Measurements from ENCODE around the gene SCEL. TPM values are rescaled to one million over a fixed set of nuclear protein-coding genes. Genes with fewer than 3 reads are reported as not detected.
"Not testable (repeated sequence)": the region's sequence is repeated elsewhere in the genome, so short reads cannot be mapped to it uniquely, and the experiment has no call there.

SCEL gene
- total and polyA plus RNA-seq, 2 experiments from 2014 or later = not detected

DNA sequence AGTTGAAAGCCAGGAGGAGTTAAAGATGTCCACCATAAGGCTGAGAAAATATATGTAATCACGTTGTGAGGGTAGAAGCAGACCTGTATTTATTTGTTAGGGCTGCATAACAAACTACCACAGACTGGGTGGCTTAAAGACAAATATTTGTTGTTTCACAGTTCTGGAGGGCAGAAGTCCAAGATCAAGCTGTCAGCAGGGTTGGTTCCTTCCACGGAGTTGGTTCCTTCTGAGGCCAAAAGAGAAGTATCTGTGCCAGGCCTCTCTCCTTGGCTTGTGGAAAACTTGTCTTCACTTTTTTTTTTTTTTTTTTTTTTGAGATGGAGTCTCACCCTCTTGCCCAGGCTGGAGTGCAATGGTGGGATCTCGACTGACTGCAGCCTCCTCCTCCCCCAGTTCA lies 88.3 kb downstream of the SCEL start:
- no peak overlapping the region for H3K27ac ChIP-seq
- no peaks in the 10 kb centered on the region for H3K27me3 ChIP-seq
- H3K4me1 ChIP-seq (ENCODE audit: low read depth) = no peaks in the 10 kb centered on the region
- no peak for DNase-seq (ENCODE audit: low read depth in 1 of 2, low spot score in 1 of 2)
- TF ChIP-seq, protein P1, sequence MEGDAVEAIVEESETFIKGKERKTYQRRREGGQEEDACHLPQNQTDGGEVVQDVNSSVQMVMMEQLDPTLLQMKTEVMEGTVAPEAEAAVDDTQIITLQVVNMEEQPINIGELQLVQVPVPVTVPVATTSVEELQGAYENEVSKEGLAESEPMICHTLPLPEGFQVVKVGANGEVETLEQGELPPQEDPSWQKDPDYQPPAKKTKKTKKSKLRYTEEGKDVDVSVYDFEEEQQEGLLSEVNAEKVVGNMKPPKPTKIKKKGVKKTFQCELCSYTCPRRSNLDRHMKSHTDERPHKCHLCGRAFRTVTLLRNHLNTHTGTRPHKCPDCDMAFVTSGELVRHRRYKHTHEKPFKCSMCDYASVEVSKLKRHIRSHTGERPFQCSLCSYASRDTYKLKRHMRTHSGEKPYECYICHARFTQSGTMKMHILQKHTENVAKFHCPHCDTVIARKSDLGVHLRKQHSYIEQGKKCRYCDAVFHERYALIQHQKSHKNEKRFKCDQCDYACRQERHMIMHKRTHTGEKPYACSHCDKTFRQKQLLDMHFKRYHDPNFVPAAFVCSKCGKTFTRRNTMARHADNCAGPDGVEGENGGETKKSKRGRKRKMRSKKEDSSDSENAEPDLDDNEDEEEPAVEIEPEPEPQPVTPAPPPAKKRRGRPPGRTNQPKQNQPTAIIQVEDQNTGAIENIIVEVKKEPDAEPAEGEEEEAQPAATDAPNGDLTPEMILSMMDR (IDR thresholded peaks at IDR 0.05; ENCODE audit: low read depth, low read length) = no peak
- H3K9me3 ChIP-seq (ENCODE audit: low read depth) = no peaks in the 10 kb centered on the region
- no peaks in the 10 kb centered on the region for H3K36me3 ChIP-seq
- no peak overlapping the region for H3K4me3 ChIP-seq

DNA sequence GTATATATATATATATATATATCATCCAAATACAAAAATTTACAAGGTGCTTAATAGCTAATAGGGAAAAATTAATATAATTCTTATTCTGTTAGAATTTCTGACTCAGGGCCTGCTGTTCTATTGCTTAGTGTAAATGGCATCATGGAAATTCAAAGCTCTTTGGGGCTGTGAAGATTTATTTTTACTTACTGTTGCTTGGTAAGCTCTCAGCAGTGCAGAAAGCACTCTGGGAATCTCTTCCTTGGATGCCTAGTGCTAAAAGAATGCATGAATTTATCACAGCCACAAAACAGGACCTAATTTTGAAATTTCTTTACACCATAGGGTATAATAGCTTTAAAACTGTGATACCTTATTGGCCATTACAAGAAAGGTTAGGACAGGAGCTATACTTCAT lies 92.7 kb downstream of the SCEL start:
- Histone ChIP-seq H3K27me3 (no peaks in the 10 kb centered on the region), H3K36me3 (no peaks in the 10 kb centered on the region), H3K4me3 (no peak overlapping the region), H3K27ac (no peak overlapping the region), H3K9me3 (ENCODE audit: low read depth) (no peaks in the 10 kb centered on the region), H3K4me1 (ENCODE audit: low read depth) (no peaks in the 10 kb centered on the region)
- TF ChIP-seq, protein P1 (IDR thresholded peaks at IDR 0.05; ENCODE audit: low read depth, low read length) = no peak
- DNase-seq (ENCODE audit: low read depth in 1 of 2, low spot score in 1 of 2) = no peak

DNA sequence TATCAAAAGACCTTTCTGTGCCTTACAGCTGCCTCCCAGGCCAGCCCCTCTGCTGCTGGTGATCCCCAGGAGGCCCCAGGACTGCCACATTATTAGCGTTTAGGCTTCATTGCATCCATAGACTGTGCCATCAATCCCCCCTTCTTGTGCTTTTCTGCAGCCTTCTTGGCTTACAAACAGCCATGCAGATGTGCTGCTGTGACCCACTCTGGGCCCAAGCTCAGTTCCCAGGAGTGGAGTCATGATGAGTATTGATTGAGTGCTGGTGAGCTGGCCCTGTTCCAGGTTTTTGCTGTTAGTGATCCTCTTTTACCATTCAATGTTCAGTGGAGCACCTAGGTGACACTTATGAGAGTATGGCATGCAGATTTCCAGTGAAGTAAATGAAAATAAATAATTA lies 102.1 kb downstream of the SCEL start:
- Histone ChIP-seq H3K4me1 (ENCODE audit: low read depth) (no peaks in the 10 kb centered on the region), H3K27me3 (no peaks in the 10 kb centered on the region), H3K9me3 (ENCODE audit: low read depth) (no peaks in the 10 kb centered on the region), H3K36me3 (no peaks in the 10 kb centered on the region), H3K4me3 (no peak overlapping the region), H3K27ac (no peak overlapping the region)
- DNase-seq (ENCODE audit: low read depth in 1 of 2, low spot score in 1 of 2) = no peak
- TF ChIP-seq, protein P1 (IDR thresholded peaks at IDR 0.05; ENCODE audit: low read depth, low read length) = no peak

DNA sequence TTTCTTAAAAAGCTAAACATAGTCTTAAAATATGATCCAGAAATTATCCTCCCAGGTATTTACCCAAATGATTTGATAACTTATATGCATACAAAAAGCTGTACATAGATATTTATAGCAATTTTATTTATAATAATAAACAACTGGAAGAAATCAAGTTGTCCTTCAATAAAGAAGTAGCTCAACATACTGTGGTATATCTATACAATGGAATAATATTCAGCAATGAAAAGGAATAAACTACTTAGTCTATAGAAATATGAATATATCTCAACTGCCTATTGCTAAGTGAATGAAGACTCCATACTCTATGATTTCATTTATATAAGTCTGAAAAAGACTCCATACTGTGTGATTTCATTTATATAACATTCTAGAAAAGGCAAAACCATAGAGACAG lies 114.9 kb downstream of the SCEL start:
- no peaks in the 10 kb centered on the region for H3K9me3 ChIP-seq (ENCODE audit: low read depth)
- H3K4me1 ChIP-seq (ENCODE audit: low read depth) = no peaks in the 10 kb centered on the region
- no peak overlapping the region for H3K4me3 ChIP-seq
- DNase-seq (ENCODE audit: low read depth in 1 of 2, low spot score in 1 of 2) = no peak
- TF ChIP-seq, protein P1 (IDR thresholded peaks at IDR 0.05; ENCODE audit: low read depth, low read length) = no peak
- H3K27me3 ChIP-seq = no peaks in the 10 kb centered on the region
- no peaks in the 10 kb centered on the region for H3K36me3 ChIP-seq
- no peak overlapping the region for H3K27ac ChIP-seq

DNA sequence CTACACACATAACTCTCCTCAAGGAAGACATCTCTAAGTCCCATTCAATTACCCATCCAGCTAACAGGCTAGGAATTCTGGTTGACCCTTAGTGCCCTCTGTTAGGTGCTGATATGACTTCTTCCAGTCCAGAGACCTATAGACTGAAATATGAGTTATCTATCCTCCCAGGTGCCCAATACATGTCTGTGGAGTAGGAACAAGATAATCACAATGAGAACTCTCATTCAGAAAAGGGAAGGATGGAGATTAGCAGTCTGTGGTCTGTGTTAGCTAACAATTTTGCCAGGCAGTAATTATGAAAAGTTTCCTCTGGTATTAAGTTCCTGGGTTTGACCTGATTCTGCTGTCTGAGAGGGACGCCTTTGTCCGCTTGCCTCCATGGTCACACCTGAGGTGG lies 117.8 kb downstream of the SCEL start:
- no peaks in the 10 kb centered on the region for H3K36me3 ChIP-seq
- TF ChIP-seq, protein P1 (IDR thresholded peaks at IDR 0.05; ENCODE audit: low read depth, low read length) = no peak
- DNase-seq (ENCODE audit: low read depth in 1 of 2, low spot score in 1 of 2) = no peak
- no peak overlapping the region for H3K4me3 ChIP-seq
- no peaks in the 10 kb centered on the region for H3K27me3 ChIP-seq
- H3K27ac ChIP-seq = no peak overlapping the region
- no peaks in the 10 kb centered on the region for H3K9me3 ChIP-seq (ENCODE audit: low read depth)
- H3K4me1 ChIP-seq (ENCODE audit: low read depth) = no peaks in the 10 kb centered on the region

DNA sequence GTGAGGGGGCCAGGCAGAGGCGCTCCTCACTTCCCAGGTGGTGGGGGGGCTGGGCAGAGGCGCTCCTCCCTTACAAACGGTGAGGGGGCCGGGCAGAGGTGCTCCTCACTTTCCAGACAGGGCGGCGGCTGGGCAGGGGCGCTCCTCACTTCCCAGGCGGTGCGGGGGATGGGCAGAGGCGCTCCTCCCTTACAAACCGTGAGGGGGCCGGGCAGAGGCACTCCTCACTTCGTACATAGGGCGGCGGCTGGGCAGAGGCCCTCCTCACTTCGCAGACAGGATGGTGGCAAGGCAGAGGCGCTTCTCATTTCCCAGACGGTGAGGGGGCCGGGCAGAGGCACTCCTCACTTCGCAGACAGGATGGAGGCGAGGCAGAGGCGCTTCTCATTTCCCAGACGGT lies 124.5 kb downstream of the SCEL start:
- H3K4me3 ChIP-seq; H3K27ac ChIP-seq; DNase-seq (ENCODE audit: low read depth in 1 of 2, low spot score in 1 of 2); H3K27me3 ChIP-seq; H3K9me3 ChIP-seq (ENCODE audit: low read depth); H3K4me1 ChIP-seq (ENCODE audit: low read depth); H3K36me3 ChIP-seq: not testable (repeated sequence)
